ENCODE results near the gene ATP1A4.
A peak's percentile ranks its signal among the peaks of the same experiment; 100 is the strongest.

Gene ATP1A4

GRCh38 chr1:160191756-160192155 lies 40.4 kb downstream of the ATP1A4 start:
- TF ChIP-seq OSR1 (CRISPR knock-in tag; IDR thresholded peaks at IDR 0.05) (no peak), ESRRG (CRISPR knock-in tag; IDR thresholded peaks at IDR 0.05) (no peak), ISL1 (CRISPR knock-in tag; IDR thresholded peaks at IDR 0.05) (no peak), ZFP3 (CRISPR knock-in tag; IDR thresholded peaks at IDR 0.05) (no peak), BACH2 (CRISPR knock-in tag; IDR thresholded peaks at IDR 0.05; ENCODE audit: borderline replicate concordance) (no peak), ZNF70 (CRISPR knock-in tag; IDR thresholded peaks at IDR 0.05) (no peak), ZC3H10 (CRISPR knock-in tag; IDR thresholded peaks at IDR 0.05) (no peak), ZNF565 (CRISPR knock-in tag; conservative IDR thresholded peaks at IDR 0.05; ENCODE audit: low read depth) (no peak), TSHZ2 (CRISPR knock-in tag; IDR thresholded peaks at IDR 0.05) (no peak), SNAI2 (CRISPR knock-in tag; IDR thresholded peaks at IDR 0.05) (no peak), ARNTL (CRISPR knock-in tag; IDR thresholded peaks at IDR 0.05; ENCODE audit: borderline replicate concordance, low read depth) (no peak), POU6F1 (CRISPR knock-in tag; IDR thresholded peaks at IDR 0.05; ENCODE audit: borderline replicate concordance, low read depth) (no peak), PPARA (CRISPR knock-in tag; IDR thresholded peaks at IDR 0.05; ENCODE audit: borderline replicate concordance) (no peak)
- ATAC-seq: no peak

- no peak for TF ChIP-seq ISL1 (CRISPR knock-in tag; IDR thresholded peaks at IDR 0.05)
- no peak for TF ChIP-seq ZNF565 (CRISPR knock-in tag; conservative IDR thresholded peaks at IDR 0.05; ENCODE audit: low read depth)
- no peak for TF ChIP-seq CSDC2 (CRISPR knock-in tag; IDR thresholded peaks at IDR 0.05)
- TF ChIP-seq TOX (CRISPR knock-in tag; IDR thresholded peaks at IDR 0.05; ENCODE audit: borderline replicate concordance): no peak
- TF ChIP-seq SNAI2 (CRISPR knock-in tag; IDR thresholded peaks at IDR 0.05): no peak
- no peak for TF ChIP-seq RARB (CRISPR knock-in tag; IDR thresholded peaks at IDR 0.05)
- TF ChIP-seq POU6F1 (CRISPR knock-in tag; IDR thresholded peaks at IDR 0.05; ENCODE audit: borderline replicate concordance, low read depth): no peak
- TF ChIP-seq ESRRG (CRISPR knock-in tag; IDR thresholded peaks at IDR 0.05): no peak
- no peak for TF ChIP-seq ZNF8 (CRISPR knock-in tag; IDR thresholded peaks at IDR 0.05)
- TF ChIP-seq ARNTL (CRISPR knock-in tag; IDR thresholded peaks at IDR 0.05; ENCODE audit: borderline replicate concordance, low read depth): no peak
- TF ChIP-seq CSRNP3 (CRISPR knock-in tag; IDR thresholded peaks at IDR 0.05): no peak
- no peak for TF ChIP-seq TSHZ2 (CRISPR knock-in tag; IDR thresholded peaks at IDR 0.05)
- no peak for ATAC-seq
Measured at GRCh38 chr1:160192234-160192633, 40.8 kb downstream of the ATP1A4 start.

- peak; percentile 92 for ATAC-seq
- TF ChIP-seq RARB (CRISPR knock-in tag; IDR thresholded peaks at IDR 0.05) (no peak), TSHZ2 (CRISPR knock-in tag; IDR thresholded peaks at IDR 0.05) (no peak), OSR1 (CRISPR knock-in tag; IDR thresholded peaks at IDR 0.05) (no peak), ISL1 (CRISPR knock-in tag; IDR thresholded peaks at IDR 0.05) (no peak), ZFP30 (CRISPR knock-in tag; IDR thresholded peaks at IDR 0.05) (no peak), BACH2 (CRISPR knock-in tag; IDR thresholded peaks at IDR 0.05; ENCODE audit: borderline replicate concordance) (no peak), PATZ1 (CRISPR knock-in tag; IDR thresholded peaks at IDR 0.05; ENCODE audit: borderline replicate concordance) (no peak), CSDC2 (CRISPR knock-in tag; IDR thresholded peaks at IDR 0.05) (no peak), ZNF8 (CRISPR knock-in tag; IDR thresholded peaks at IDR 0.05) (no peak), ARNTL (CRISPR knock-in tag; IDR thresholded peaks at IDR 0.05; ENCODE audit: borderline replicate concordance, low read depth) (no peak), ESRRG (CRISPR knock-in tag; IDR thresholded peaks at IDR 0.05) (no peak)
Measured at GRCh38 chr1:160193091-160193819, 41.9 kb downstream of the ATP1A4 start.

Data from SK-N-SH treated with all-trans-retinoic acid at 6 μM for 48 hours (cell line).